H1 (cell line): ENCODE data around the gene CAPZB. TPM values are rescaled to one million over a fixed set of nuclear protein-coding genes. Genes with fewer than 3 reads are reported as not detected.

Experiments used
- CTCF ChIA-PET: fragments of 300-600 bp; sonication (Branson Sonifier 250); formaldehyde crosslinking; loops from one replicate; lab custom pipeline; 2021; ENCODE audit not compliant: partially characterized antibody; lab: Charles Lee
- POLR2A ChIA-PET: fragments of 300-600 bp; sonication (Branson Sonifier 250); formaldehyde crosslinking; loops from one replicate; lab custom pipeline; 2021; ENCODE audit warnings: inconsistent platforms; ENCODE audit not compliant: partially characterized antibody; lab: Charles Lee
- DNase-seq, 2 experiments: peaks; one replicate each; pipeline versions ENCODE4 v3.0.0 to v3.0.0-alpha.2; 2010 to 2022; ENCODE audit warnings: low spot score in 2 of 2, low read depth in 1 of 2, mixed read lengths in 1 of 2
- FAIRE-seq: peaks from 2 replicates; lab custom pipeline; 2011; peaks lifted over from hg19 to GRCh38; lab: Jason Lieb, UNC
- H2AFZ ChIP-seq: 2 replicates; pipeline ENCODE4 v1.8.1; 2012; ENCODE audit warnings: low read length, inconsistent platforms
- H2AK5ac ChIP-seq: 2 replicates; pipeline ENCODE4 v1.6.1; 2013; ENCODE audit warnings: low read depth, low read length
- H2BK120ac ChIP-seq: replicated peaks from 2 replicates; pipeline ENCODE3; 2013; ENCODE audit warnings: low read depth, low read length, inconsistent platforms
- H2BK12ac ChIP-seq: 2 replicates; pipeline ENCODE4 v1.6.1; 2013; ENCODE audit warnings: low read depth, low read length
- H2BK15ac ChIP-seq: 2 replicates; pipeline ENCODE4 v1.6.1; 2013; ENCODE audit warnings: low read length
- H2BK20ac ChIP-seq: 2 replicates; pipeline ENCODE4 v1.6.1; 2013; ENCODE audit warnings: low read length
- H2BK5ac ChIP-seq: 2 replicates; pipeline ENCODE4 v1.6.1; 2013; ENCODE audit warnings: low read depth, low read length
- H3K14ac ChIP-seq: 2 replicates; pipeline ENCODE4 v1.6.1; 2013; ENCODE audit warnings: inconsistent platforms; ENCODE audit not compliant: insufficient read length
- H3K18ac ChIP-seq: 2 replicates; pipeline ENCODE4 v1.6.1; 2013; ENCODE audit warnings: low read length; ENCODE audit errors: extremely low read depth
- H3K23ac ChIP-seq: 2 replicates; pipeline ENCODE4 v1.6.1; 2013; ENCODE audit warnings: inconsistent platforms; ENCODE audit not compliant: insufficient read length
- H3K23me2 ChIP-seq: 2 replicates; pipeline ENCODE4 v1.6.1; 2013; ENCODE audit warnings: low read depth, low read length
- H3K27ac ChIP-seq: 2 replicates; pipeline ENCODE4 v1.6.1; 2011; ENCODE audit warnings: low read depth, low read length, inconsistent platforms
- H3K27me3 ChIP-seq, 4 experiments: replicated peaks in 1 of 4; 1 replicate in 1 of 4; 2 replicates in 3 of 4; pipeline versions ENCODE4 v1.6.1 to v1.8.1; 2011 to 2013; ENCODE audit warnings: low read length in 3 of 4, mild to moderate bottlenecking in 3 of 4, inconsistent platforms in 2 of 4, mixed read lengths in 2 of 4, moderate library complexity in 1 of 4; ENCODE audit not compliant: control insufficient read depth in 3 of 4, insufficient read depth in 3 of 4; ENCODE audit errors: extremely low read depth in 1 of 4
- H3K36me3 ChIP-seq, 4 experiments: 2 replicates each; pipeline versions ENCODE4 v1.6.1 to v1.8.1; 2011 to 2013; ENCODE audit warnings: mild to moderate bottlenecking in 4 of 4, low read length in 3 of 4, moderate library complexity in 2 of 4, control low read depth in 1 of 4, inconsistent platforms in 1 of 4; ENCODE audit not compliant: insufficient read depth in 4 of 4, control insufficient read depth in 2 of 4
- H3K4ac ChIP-seq: replicated peaks from 2 replicates; pipeline ENCODE3; 2013; ENCODE audit warnings: low read length, low read depth, mixed read lengths, inconsistent platforms; ENCODE audit not compliant: insufficient read length
- H3K4me1 ChIP-seq, 4 experiments: replicated peaks in 1 of 4; 1 replicate in 1 of 4; 2 replicates in 3 of 4; pipeline versions ENCODE4 v1.6.1 to v1.8.1; 2011 to 2013; ENCODE audit warnings: low read length in 3 of 4, inconsistent platforms in 2 of 4, mixed read lengths in 1 of 4; ENCODE audit not compliant: insufficient read depth in 4 of 4, control insufficient read depth in 3 of 4
- H3K4me2 ChIP-seq, 2 experiments: 2 replicates each; pipeline versions ENCODE4 v1.6.1 to v1.8.1; 2011 to 2013; ENCODE audit warnings: low read depth in 2 of 2, low read length in 2 of 2, control low read depth in 1 of 2, inconsistent platforms in 1 of 2, mild to moderate bottlenecking in 1 of 2; ENCODE audit not compliant: insufficient read depth in 1 of 2
- H3K4me3 ChIP-seq, 4 experiments: fragments of 200-600, 300-600 bp in 1 of 4; sonication (generic), shearing (Covaris generic), sonication (Bioruptor Twin) in 1 of 4; 2 replicates each; pipeline versions ENCODE4 v1.5.1 to v1.8.1; 2011 to 2016; ENCODE audit warnings: low read length in 4 of 4, low read depth in 3 of 4, control low read depth in 2 of 4, inconsistent platforms in 2 of 4, mild to moderate bottlenecking in 2 of 4, mixed read lengths in 1 of 4, moderate library complexity in 1 of 4; ENCODE audit not compliant: insufficient read depth in 2 of 4; ENCODE audit errors: extremely low read depth in 1 of 4
- H3K56ac ChIP-seq: replicated peaks from 2 replicates; pipeline ENCODE3; 2013; ENCODE audit warnings: low read depth, mild to moderate bottlenecking, mixed read lengths, low read length, inconsistent platforms; ENCODE audit not compliant: insufficient read length
- H3K79me1 ChIP-seq: 2 replicates; pipeline ENCODE4 v1.6.1; 2013; ENCODE audit warnings: low read depth, low read length, control low read depth
- H3K79me2 ChIP-seq, 2 experiments: 2 replicates each; pipeline versions ENCODE4 v1.6.1 to v1.8.1; 2012 to 2013; ENCODE audit warnings: low read length in 2 of 2, mild to moderate bottlenecking in 2 of 2, inconsistent platforms in 1 of 2; ENCODE audit not compliant: insufficient read depth in 2 of 2, control insufficient read depth in 1 of 2
- H3K9ac ChIP-seq, 4 experiments: replicated peaks in 1 of 4; 1 replicate in 1 of 4; 2 replicates in 3 of 4; pipeline versions ENCODE4 v1.6.1 to v1.8.1; 2011 to 2013; ENCODE audit warnings: low read depth in 3 of 4, low read length in 3 of 4, control low read depth in 2 of 4, mild to moderate bottlenecking in 2 of 4, moderate library complexity in 2 of 4, inconsistent platforms in 1 of 4; ENCODE audit errors: extremely low read depth in 1 of 4
- H3K9me3 ChIP-seq, 2 experiments: 2 replicates each; pipeline versions ENCODE4 v1.6.1 to v1.8.1; 2012 to 2013; ENCODE audit warnings: mild to moderate bottlenecking in 2 of 2, moderate library complexity in 2 of 2, control low read depth in 1 of 2, inconsistent platforms in 1 of 2, low read depth in 1 of 2, low read length in 1 of 2, mixed read lengths in 1 of 2; ENCODE audit not compliant: insufficient read depth in 2 of 2
- H4K20me1 ChIP-seq, 2 experiments: replicated peaks in 1 of 2; 2 replicates each; pipeline versions ENCODE3 to v1.8.1; 2011 to 2013; ENCODE audit warnings: inconsistent platforms in 2 of 2, low read length in 2 of 2, mild to moderate bottlenecking in 1 of 2; ENCODE audit not compliant: insufficient read depth in 2 of 2, control insufficient read depth in 1 of 2
- H4K5ac ChIP-seq: 2 replicates; pipeline ENCODE4 v1.6.1; 2013; ENCODE audit warnings: low read length, low read depth, mixed read lengths, inconsistent platforms; ENCODE audit not compliant: insufficient read length
- H4K8ac ChIP-seq: 2 replicates; pipeline ENCODE4 v1.8.0; 2013; ENCODE audit warnings: mild to moderate bottlenecking, moderate library complexity, low read length, inconsistent platforms; ENCODE audit not compliant: insufficient read depth; ENCODE audit errors: extremely low read depth
- H4K91ac ChIP-seq: replicated peaks from 2 replicates; pipeline ENCODE3; 2013; ENCODE audit warnings: low read length, mixed read lengths, inconsistent platforms; ENCODE audit not compliant: insufficient read length
- BCL11A ChIP-seq, 2 experiments: IDR thresholded peaks; one replicate each; pipeline ENCODE4 v1.6.1; 2011; ENCODE audit warnings: low read depth in 2 of 2, low read length in 2 of 2, mild to moderate bottlenecking in 2 of 2
- CBX8 ChIP-seq: fragments of 300-800, 300-1000 bp; sonication (generic); IDR thresholded peaks from 2 replicates; pipeline ENCODE4 v1.7.1; 2016; ENCODE audit warnings: low read depth, low read length, borderline replicate concordance
- CEBPB ChIP-seq: IDR thresholded peaks from 2 replicates; pipeline ENCODE4 v1.6.1; 2012; ENCODE audit warnings: low read depth, low read length
- E2F6 ChIP-seq: IDR thresholded peaks from 2 replicates; pipeline ENCODE4 v1.6.1; 2012; ENCODE audit warnings: inconsistent platforms
- EZH2 ChIP-seq: fragments of 200-600 bp; sonication (generic); IDR thresholded peaks from 2 replicates; pipeline ENCODE4 v1.7.1; 2012; ENCODE audit warnings: low read depth, mild to moderate bottlenecking, moderate library complexity, low read length, inconsistent platforms; ENCODE audit not compliant: severe bottlenecking
- GTF2F1 ChIP-seq: IDR thresholded peaks from 2 replicates; pipeline ENCODE4 v1.6.1; 2012; ENCODE audit warnings: low read depth, low read length, improper control_type of control experiment, borderline replicate concordance
- HDAC6 ChIP-seq: IDR thresholded peaks from one replicate; pipeline ENCODE4 v1.7.1; 2012; ENCODE audit warnings: low read depth, mild to moderate bottlenecking, inconsistent platforms, low read length, moderate library complexity
- JUND ChIP-seq: IDR thresholded peaks from 2 replicates; pipeline ENCODE4 v1.6.1; 2011; ENCODE audit warnings: mild to moderate bottlenecking, improper control_type of control experiment, low read length
- SUZ12 ChIP-seq: fragments of 200-600 bp; sonication (generic); IDR thresholded peaks from 2 replicates; pipeline ENCODE4 v1.6.1; 2012; ENCODE audit warnings: mild to moderate bottlenecking, inconsistent platforms, low read length, moderate library complexity, mixed read lengths
- WGBS, 2 experiments: shearing (Covaris generic) in 1 of 2; methylation state at CpG; one replicate each; pipeline versions ENCODE4 v1.1.6 to v1.1.7; 2013 to 2015; ENCODE audit warnings: low lambda C conversion rate in 2 of 2, mixed read lengths in 2 of 2, inconsistent platforms in 1 of 2, low coverage in 1 of 2, missing lambda C conversion rate in 1 of 2; ENCODE audit not compliant: insufficient replicate concordance in 2 of 2, insufficient coverage in 1 of 2, insufficient read length in 1 of 2; ENCODE audit errors: extremely low coverage in 1 of 2, missing lambda C conversion rate in 1 of 2; 5-methylcytosine and 5-hydroxymethylcytosine counted together
- polyA plus RNA-seq, 7 experiments: library from polyadenylated mRNA; depleted of rRNA in 3 of 7; stranded (reverse) in 5 of 7; unstranded in 2 of 7; fragments of >200 nt in 5 of 7; fragments of 200-250 nt in 2 of 7; gene quantifications; 1 replicate in 5 of 7; 2 replicates in 1 of 7; 4 replicates in 1 of 7; pipeline versions ENCODE4 v1.2.1 to v1.2.3, GENCODE V29; 2011 to 2013; ENCODE audit warnings: missing spikeins in 2 of 7, mixed read lengths in 2 of 7
- total RNA-seq: library from RNA; stranded (reverse); fragmentation: NEBNext Ultra II Directional; extraction: Animal tissue kit (Norgen Biotek cat#: 25700); gene quantifications from 2 replicates; pipeline ENCODE4 v1.2.1, GENCODE V29; 2021
- TF ChIP-seq, protein P1 (sequence below): IDR thresholded peaks from 2 replicates; pipeline ENCODE4 v1.6.1; 2012; ENCODE audit warnings: inconsistent platforms

CAPZB gene
- total and polyA plus RNA-seq, 2 of the 8 experiments (the other 6 are each of a cell fraction or from before 2014, with no cell fraction given) = 162 to 371 TPM

DNA sequence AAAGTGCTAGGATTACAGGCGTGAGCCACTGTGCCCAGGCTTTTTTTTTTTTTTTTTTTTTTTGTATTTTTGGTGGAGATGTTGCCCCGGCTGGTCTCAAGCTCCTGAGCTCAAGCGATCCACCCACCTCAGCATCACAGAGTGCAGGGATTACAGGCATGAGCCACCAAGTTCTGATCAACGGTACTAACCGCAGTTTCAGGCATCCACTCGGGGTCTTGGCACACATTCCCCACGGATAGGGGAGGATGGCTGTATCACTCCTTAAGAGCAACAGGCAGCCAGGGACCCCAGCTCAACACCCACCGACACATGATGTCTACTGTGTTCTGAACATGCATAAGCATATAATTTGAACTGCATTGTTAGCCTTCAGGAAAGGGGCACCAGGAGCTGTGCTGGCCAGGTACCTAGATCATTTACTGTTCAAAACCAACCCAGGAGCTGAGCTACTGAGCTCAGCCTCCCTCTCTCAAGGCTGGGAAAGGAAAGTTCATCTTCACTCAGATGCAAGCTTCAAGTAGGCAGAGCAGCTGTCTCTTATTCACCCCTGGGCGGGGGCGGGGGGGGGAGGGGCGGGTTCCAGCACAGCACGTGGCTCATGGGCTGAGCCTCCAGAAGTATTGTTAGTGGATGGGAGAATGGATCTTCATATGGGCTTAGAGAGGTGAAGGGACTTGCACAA is 24.7 kb downstream of the CAPZB start:
- no peaks in the 10 kb centered on the region for H3K23me2 ChIP-seq
- no peak overlapping the region for H3K23ac ChIP-seq
- POLR2A ChIA-PET = interaction anchor here (1.2 to 1.9 kb wide), 5 partner anchors 10 to 24 kb away, joined by 3 to 5 read pairs (median 5); no protein-coding TSS in a partner anchor
- WGBS, 2 experiments = 77% methylated on average over 9 of the region's 12 CpGs; no CpG with 5 or more reads in 1 of the 2 experiments
- no peak overlapping the region for H2AFZ ChIP-seq
- no peaks in the 10 kb centered on the region for H3K36me3 ChIP-seq
- H4K20me1 ChIP-seq = peaks cover 41% of the 10 kb centered on the region in 2 experiments
- CTCF ChIA-PET = interaction anchor here (0.6 to 1.3 kb wide), 4 partner anchors 12 to 134 kb away, joined by 3 read pairs; no protein-coding TSS in a partner anchor
- H3K9ac ChIP-seq = no peak overlapping the region
- no peak overlapping the region for H2BK5ac ChIP-seq
- H3K18ac ChIP-seq = peak overlapping the region; percentile 48
- H3K14ac ChIP-seq = no peak overlapping the region
- H3K4me3 ChIP-seq = no peak overlapping the region
- H3K27me3 ChIP-seq = no peaks in the 10 kb centered on the region
- FAIRE-seq (no peak), DNase-seq (no peak)
- no peak overlapping the region; the same call in 1 of the 2 replicates for H4K8ac ChIP-seq
- no peak overlapping the region for H3K4ac ChIP-seq
- 0 out of 2 replicates have a peak overlapping the region, but pooled peaks have one; percentile 30 for H2AK5ac ChIP-seq
- no peak overlapping the region for H2BK12ac ChIP-seq
- no peak overlapping the region for H4K5ac ChIP-seq
- peaks cover 33% of the 10 kb centered on the region for H3K79me1 ChIP-seq
- H2BK15ac ChIP-seq = no peak overlapping the region; the same call in 1 of the 2 replicates
- H3K27ac ChIP-seq = no peak overlapping the region
- no peak overlapping the region for H2BK120ac ChIP-seq
- H3K4me1 ChIP-seq = peaks cover 13 to 31% (median 20%) of the 10 kb centered on the region in 4 experiments
- H2BK20ac ChIP-seq = no peak overlapping the region; the same call in 1 of the 2 replicates
- H3K9me3 ChIP-seq = no peaks in the 10 kb centered on the region
- H3K79me2 ChIP-seq = peaks cover 2 to 90% of the 10 kb centered on the region in 2 experiments
- peak overlapping the region; percentile 43 to 56 for H3K4me2 ChIP-seq
- H4K91ac ChIP-seq = peak overlapping the region; percentile 22
- H3K56ac ChIP-seq = no peak overlapping the region
- TF ChIP-seq E2F6 (no peak), JUND (no peak), BCL11A (IDR thresholded peaks at IDR 0.05; ENCODE audit: low read depth in 2 of 2, low read length in 2 of 2) (no peak), HDAC6 (no peak), CBX8 (no peak), CEBPB (no peak), EZH2 (no peak), GTF2F1 (no peak), SUZ12 (no peak)
- TF ChIP-seq, protein P1, sequence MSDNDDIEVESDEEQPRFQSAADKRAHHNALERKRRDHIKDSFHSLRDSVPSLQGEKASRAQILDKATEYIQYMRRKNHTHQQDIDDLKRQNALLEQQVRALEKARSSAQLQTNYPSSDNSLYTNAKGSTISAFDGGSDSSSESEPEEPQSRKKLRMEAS = no peak
